ENCODE data around the gene HSF5. TPM values are rescaled to one million over a fixed set of nuclear protein-coding genes. Genes with fewer than 3 reads are reported as not detected.

Gene HSF5
- total RNA-seq, 1 experiment from 2014 or later, result not detected

DNA sequence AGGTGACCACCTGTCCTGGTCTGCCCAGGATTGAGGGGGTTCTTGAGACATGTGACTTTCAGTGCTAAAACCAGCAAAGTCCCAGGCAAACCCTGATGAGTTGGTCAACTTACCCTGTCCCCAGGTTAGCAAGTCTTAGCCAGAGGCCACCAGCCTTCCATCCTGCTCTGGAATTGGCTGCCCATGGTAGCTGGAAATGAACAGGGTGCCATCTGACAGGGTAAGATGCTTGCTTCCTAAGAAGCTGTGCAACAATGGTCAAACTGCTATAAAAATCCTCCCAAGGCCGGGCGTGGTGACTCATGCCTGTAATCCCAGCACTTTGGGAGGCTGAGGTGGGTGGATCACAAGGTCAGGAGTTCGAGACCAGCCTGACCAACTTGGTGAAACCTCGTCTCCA lies 49.1 kb upstream of the HSF5 start:
- no peak overlapping the region for H3T11ph ChIP-seq (ENCODE audit: low read length)
- H2AK5ac ChIP-seq (ENCODE audit: insufficient read length, low read length), result no peak overlapping the region
- H3K23me2 ChIP-seq (ENCODE audit: insufficient read length, low read depth, low read length, poor library complexity, severe bottlenecking), result no peaks in the 10 kb centered on the region
- Mint-ChIP-seq H3K27ac (no peak overlapping the region), H3K9me3 (no peaks in the 10 kb centered on the region), H3K27me3 (ENCODE audit: low read depth) (peaks cover 34% of the 10 kb centered on the region), H3K4me3 (no peak overlapping the region), H3K4me1 (peaks cover 27 to 31% of the 10 kb centered on the region in 2 experiments), H3K36me3 (ENCODE audit: insufficient read depth in 1 of 3, low read depth in 3 of 3) (no peaks in the 10 kb centered on the region)
- TF ChIP-seq, protein P1, sequence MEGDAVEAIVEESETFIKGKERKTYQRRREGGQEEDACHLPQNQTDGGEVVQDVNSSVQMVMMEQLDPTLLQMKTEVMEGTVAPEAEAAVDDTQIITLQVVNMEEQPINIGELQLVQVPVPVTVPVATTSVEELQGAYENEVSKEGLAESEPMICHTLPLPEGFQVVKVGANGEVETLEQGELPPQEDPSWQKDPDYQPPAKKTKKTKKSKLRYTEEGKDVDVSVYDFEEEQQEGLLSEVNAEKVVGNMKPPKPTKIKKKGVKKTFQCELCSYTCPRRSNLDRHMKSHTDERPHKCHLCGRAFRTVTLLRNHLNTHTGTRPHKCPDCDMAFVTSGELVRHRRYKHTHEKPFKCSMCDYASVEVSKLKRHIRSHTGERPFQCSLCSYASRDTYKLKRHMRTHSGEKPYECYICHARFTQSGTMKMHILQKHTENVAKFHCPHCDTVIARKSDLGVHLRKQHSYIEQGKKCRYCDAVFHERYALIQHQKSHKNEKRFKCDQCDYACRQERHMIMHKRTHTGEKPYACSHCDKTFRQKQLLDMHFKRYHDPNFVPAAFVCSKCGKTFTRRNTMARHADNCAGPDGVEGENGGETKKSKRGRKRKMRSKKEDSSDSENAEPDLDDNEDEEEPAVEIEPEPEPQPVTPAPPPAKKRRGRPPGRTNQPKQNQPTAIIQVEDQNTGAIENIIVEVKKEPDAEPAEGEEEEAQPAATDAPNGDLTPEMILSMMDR (conservative IDR thresholded peaks at IDR 0.05), result no peak
- no peak overlapping the region for H3K18ac ChIP-seq (ENCODE audit: insufficient read length, low read depth, low read length)
- no peaks in the 10 kb centered on the region for H3K79me2 ChIP-seq (ENCODE audit: insufficient read depth, low read length)
- no peak for DNase-seq
- H3K4ac ChIP-seq (ENCODE audit: low read depth, low read length), result no peak overlapping the region
- no peak overlapping the region for H3K14ac ChIP-seq (ENCODE audit: insufficient read depth, low read length)
- H3K27me3 ChIP-seq (ENCODE audit: insufficient read depth, low read length), result no peaks in the 10 kb centered on the region
- H2BK5ac ChIP-seq (ENCODE audit: insufficient read length, low read length), result no peak overlapping the region
- 0 out of 2 replicates have a peak, but pooled peaks cover 2% of the 10 kb centered on the region for H3K4me1 ChIP-seq (ENCODE audit: insufficient read depth, low read length)
- WGBS (ENCODE audit: extremely low coverage, insufficient read length, low lambda C conversion rate), result no CpG with 5 or more reads among the region's 4 CpGs
- H2AFZ ChIP-seq (ENCODE audit: low read length), result no peak overlapping the region
- H4K91ac ChIP-seq (ENCODE audit: insufficient read length, low read depth, low read length), result no peak overlapping the region
- no peak overlapping the region for H2BK15ac ChIP-seq (ENCODE audit: low read depth, low read length)
- H3K4me2 ChIP-seq (ENCODE audit: insufficient read depth, insufficient read length, low read length), result no peak overlapping the region
- no peak overlapping the region for H4K5ac ChIP-seq (ENCODE audit: insufficient read length, low read depth, low read length)
- no peak overlapping the region for H3K27ac ChIP-seq (ENCODE audit: insufficient read length, low read depth, low read length)
- no peak overlapping the region for H3K9ac ChIP-seq (ENCODE audit: extremely low read depth, insufficient read length, low read length)
- no peak overlapping the region for H4K8ac ChIP-seq (replicated peaks; ENCODE audit: insufficient read length, low read depth, low read length)
- no peaks in the 10 kb centered on the region for H3K9me3 ChIP-seq (ENCODE audit: control insufficient read depth, low read depth, low read length)
- H3K23ac ChIP-seq (ENCODE audit: insufficient read length, low read depth, low read length), result no peak overlapping the region
- no peak overlapping the region for H2BK120ac ChIP-seq (ENCODE audit: low read depth, low read length, poor library complexity, severe bottlenecking)
- H3K79me1 ChIP-seq (ENCODE audit: insufficient read depth, low read depth, low read length, poor library complexity, severe bottlenecking), result no peaks in the 10 kb centered on the region
- no peak overlapping the region for H2BK12ac ChIP-seq (ENCODE audit: insufficient read length, low read depth, low read length)
- H3K56ac ChIP-seq (ENCODE audit: insufficient read length, low read depth, low read length), result no peak overlapping the region
- H4K20me1 ChIP-seq (ENCODE audit: control insufficient read depth, insufficient read depth, insufficient read length), result no peaks in the 10 kb centered on the region
- H2BK20ac ChIP-seq (ENCODE audit: low read depth, low read length, poor library complexity, severe bottlenecking), result no peak overlapping the region

Data from H9 (cell line).